KMS-11 (cell line): ENCODE measurements around the gene RAMACL.

Source experiments
- H2AFZ ChIP-seq: fragments of 200-600 bp; sonication (generic); 2 replicates; pipeline ENCODE4 v1.6.1; 2016; ENCODE audit warnings: antibody characterized with exemption, mixed run types, low read depth
- H3K27ac ChIP-seq: fragments of 200-600 bp; sonication (generic); 2 replicates; pipeline ENCODE4 v1.6.1; 2016; ENCODE audit warnings: mild to moderate bottlenecking, mixed run types
- H3K27me3 ChIP-seq: fragments of 200-600 bp; sonication (generic); 2 replicates; pipeline ENCODE4 v1.6.1; 2017; ENCODE audit warnings: mild to moderate bottlenecking, low read depth, mixed run types, moderate library complexity; ENCODE audit not compliant: insufficient read depth
- H3K36me3 ChIP-seq: fragments of 200-600 bp; sonication (generic); 2 replicates; pipeline ENCODE4 v1.6.1; 2017; ENCODE audit warnings: mild to moderate bottlenecking, mixed run types; ENCODE audit not compliant: insufficient read depth
- H3K4me1 ChIP-seq: fragments of 200-600 bp; sonication (generic); 2 replicates; pipeline ENCODE4 v1.6.1; 2016; ENCODE audit warnings: mild to moderate bottlenecking, low read depth, mixed run types; ENCODE audit not compliant: poor library complexity, severe bottlenecking
- H3K4me2 ChIP-seq: fragments of 200-600 bp; sonication (generic); 2 replicates; pipeline ENCODE4 v1.7.0; 2016; ENCODE audit warnings: mild to moderate bottlenecking, mixed run types
- H3K4me3 ChIP-seq: fragments of 200-600 bp; sonication (generic); IDR thresholded peaks from 2 replicates; pipeline ENCODE4 v1.6.1; 2017; ENCODE audit warnings: low read depth, low read length, mixed read lengths; ENCODE audit not compliant: insufficient read depth
- H3K79me2 ChIP-seq: fragments of 200-600 bp; sonication (generic); 2 replicates; pipeline ENCODE4 v1.6.1; 2016; ENCODE audit warnings: low read depth, mixed run types; ENCODE audit not compliant: insufficient read depth
- H3K9ac ChIP-seq: fragments of 200-600 bp; sonication (generic); 2 replicates; pipeline ENCODE4 v1.6.1; 2016; ENCODE audit warnings: mild to moderate bottlenecking, mixed run types
- H4K20me1 ChIP-seq: fragments of 200-600 bp; sonication (generic); 2 replicates; pipeline ENCODE4 v1.6.1; 2016; ENCODE audit warnings: mild to moderate bottlenecking, mixed run types; ENCODE audit not compliant: insufficient read depth
- CTCF ChIP-seq: fragments of 200-600 bp; sonication (generic); conservative IDR thresholded peaks from 2 replicates; pipeline ENCODE4 v1.6.1; 2017; ENCODE audit warnings: low read depth, mild to moderate bottlenecking, antibody characterized with exemption, low read length, moderate library complexity, mixed read lengths

Gene RAMACL

GRCh38 chr6:166553563-166554271 is 32.8 kb downstream of the RAMACL start:
- Histone ChIP-seq H3K79me2 (no peaks in the 10 kb centered on the region), H2AFZ (no peak overlapping the region), H3K4me2 (no peak overlapping the region), H3K27me3 (no peaks in the 10 kb centered on the region), H4K20me1 (no peaks in the 10 kb centered on the region), H3K4me3 (no peak overlapping the region), H3K4me1 (no peaks in the 10 kb centered on the region), H3K9ac (no peak overlapping the region), H3K36me3 (no peaks in the 10 kb centered on the region), H3K27ac (no peak overlapping the region)
- TF ChIP-seq CTCF: no peak

- no peak overlapping the region for H3K27ac ChIP-seq
- H3K79me2 ChIP-seq: no peaks in the 10 kb centered on the region
- no peaks in the 10 kb centered on the region for H3K27me3 ChIP-seq
- H2AFZ ChIP-seq: no peak overlapping the region
- H3K4me1 ChIP-seq: no peaks in the 10 kb centered on the region
- H3K4me2 ChIP-seq: no peak overlapping the region
- H3K4me3 ChIP-seq: no peak overlapping the region
- H3K36me3 ChIP-seq: no peaks in the 10 kb centered on the region
- H3K9ac ChIP-seq: no peak overlapping the region
- no peaks in the 10 kb centered on the region for H4K20me1 ChIP-seq
- no peak for TF ChIP-seq CTCF
These were observed 33.9 kb downstream of the RAMACL start for GRCh38 chr6:166552600-166552999.

- Histone ChIP-seq H3K4me3 (no peak overlapping the region), H3K9ac (no peak overlapping the region), H3K4me1 (no peaks in the 10 kb centered on the region), H2AFZ (no peak overlapping the region), H3K27ac (no peak overlapping the region), H3K4me2 (no peak overlapping the region), H4K20me1 (no peaks in the 10 kb centered on the region), H3K27me3 (no peaks in the 10 kb centered on the region), H3K79me2 (no peaks in the 10 kb centered on the region), H3K36me3 (no peaks in the 10 kb centered on the region)
- no peak for TF ChIP-seq CTCF
These were observed 34.6 kb downstream of the RAMACL start for GRCh38 chr6:166551754-166552495.

- Histone ChIP-seq H3K4me2 (no peak overlapping the region), H3K4me1 (no peaks in the 10 kb centered on the region), H2AFZ (no peak overlapping the region), H3K9ac (no peak overlapping the region), H3K27me3 (no peaks in the 10 kb centered on the region), H3K36me3 (no peaks in the 10 kb centered on the region), H4K20me1 (no peaks in the 10 kb centered on the region), H3K79me2 (no peaks in the 10 kb centered on the region), H3K4me3 (no peak overlapping the region), H3K27ac (no peak overlapping the region)
- no peak for TF ChIP-seq CTCF
These were observed 39.8 kb downstream of the RAMACL start for GRCh38 chr6:166546653-166547052.
